ENCODE results near the gene RNFT1.
A peak's percentile ranks its signal among the peaks of the same experiment; 100 is the strongest.

The RNFT1 gene

GRCh38 chr17:59963738-59964481 lies 630 bp downstream of the RNFT1 start (continued):
- no peak for TF ChIP-seq ZNF2 (tag by site-specific recombination; IDR thresholded peaks at IDR 0.05)
- TF ChIP-seq ZBTB49 (tag by site-specific recombination; IDR thresholded peaks at IDR 0.05; ENCODE audit: low read depth), result no peak
- no peak for TF ChIP-seq ZNF221 (tag by site-specific recombination; IDR thresholded peaks at IDR 0.05; ENCODE audit: borderline replicate concordance)
- TF ChIP-seq FEZF1 (tag by site-specific recombination; IDR thresholded peaks at IDR 0.05), result no peak
- no peak for TF ChIP-seq EGR2 (tag by site-specific recombination; IDR thresholded peaks at IDR 0.05; ENCODE audit: low read depth)
- no peak for TF ChIP-seq ZNF707 (tag by site-specific recombination; IDR thresholded peaks at IDR 0.05)
- no peak for TF ChIP-seq ZNF623 (tag by site-specific recombination; IDR thresholded peaks at IDR 0.05)
- no peak for TF ChIP-seq ZNF10 (tag by site-specific recombination; IDR thresholded peaks at IDR 0.05)
- no peak for TF ChIP-seq ZFP41 (tag by site-specific recombination; IDR thresholded peaks at IDR 0.05; ENCODE audit: borderline replicate concordance)
- TF ChIP-seq ZBTB17 (tag by site-specific recombination; IDR thresholded peaks at IDR 0.05), result no peak; the same call in 1 of the 2 replicates
- TF ChIP-seq ZNF146 (tag by site-specific recombination; IDR thresholded peaks at IDR 0.05), result no peak
- TF ChIP-seq ZNF580 (tag by site-specific recombination; IDR thresholded peaks at IDR 0.05), result no peak
- no peak for TF ChIP-seq ZNF112 (tag by site-specific recombination; IDR thresholded peaks at IDR 0.05)
- peak; percentile 31; the same call in 1 of the 2 replicates for TF ChIP-seq ZBTB11 (tag by site-specific recombination; conservative IDR thresholded peaks at IDR 0.05; ENCODE audit: low read depth)
- no peak for TF ChIP-seq ZNF785 (tag by site-specific recombination; IDR thresholded peaks at IDR 0.05)
- TF ChIP-seq SCRT1 (tag by site-specific recombination; IDR thresholded peaks at IDR 0.05; ENCODE audit: borderline replicate concordance), result no peak
- TF ChIP-seq WT1 (tag by site-specific recombination; IDR thresholded peaks at IDR 0.05), result no peak
- TF ChIP-seq ZNF335 (tag by site-specific recombination; conservative IDR thresholded peaks at IDR 0.05), result peak; percentile 8
- no peak for TF ChIP-seq GFI1B (tag by site-specific recombination; IDR thresholded peaks at IDR 0.05)
- TF ChIP-seq TSHZ1 (tag by site-specific recombination; IDR thresholded peaks at IDR 0.05; ENCODE audit: borderline replicate concordance), result no peak
- TF ChIP-seq ZNF514 (tag by site-specific recombination; IDR thresholded peaks at IDR 0.05), result no peak
- no peak for TF ChIP-seq ZNF121 (tag by site-specific recombination; IDR thresholded peaks at IDR 0.05)
- TF ChIP-seq ZNF426 (tag by site-specific recombination; IDR thresholded peaks at IDR 0.05), result no peak
- peak; percentile 89 for TF ChIP-seq ZNF341 (tag by site-specific recombination; IDR thresholded peaks at IDR 0.05; ENCODE audit: low read depth)
- no peak for TF ChIP-seq ZNF398 (tag by site-specific recombination; IDR thresholded peaks at IDR 0.05)
- no peak for TF ChIP-seq ZNF155 (tag by site-specific recombination; IDR thresholded peaks at IDR 0.05)
- peak; percentile 24; the same call in 1 of the 2 replicates for TF ChIP-seq ZBTB20 (tag by site-specific recombination; IDR thresholded peaks at IDR 0.05)
- TF ChIP-seq ZNF311 (tag by site-specific recombination; IDR thresholded peaks at IDR 0.05; ENCODE audit: borderline replicate concordance), result no peak
- no peak for TF ChIP-seq ZNF792 (tag by site-specific recombination; IDR thresholded peaks at IDR 0.05)
- TF ChIP-seq ZNF530 (tag by site-specific recombination; IDR thresholded peaks at IDR 0.05; ENCODE audit: low read depth), result no peak

Measured in HEK293 (cell line).